DMS153 treated with DMSO at 0.1 percent for 48 hours (cell line): ENCODE data around the gene COG6.

Source experiments
- DNase-seq: peaks from one replicate; lab custom pipeline; 2025; ENCODE audit not compliant: unreplicated experiment; lab: John Stamatoyannopoulos, UW

COG6 gene

GRCh38 chr13:39676315-39676876 is 20.9 kb downstream of the COG6 start:
- DNase-seq, result peak; percentile 53

DNA sequence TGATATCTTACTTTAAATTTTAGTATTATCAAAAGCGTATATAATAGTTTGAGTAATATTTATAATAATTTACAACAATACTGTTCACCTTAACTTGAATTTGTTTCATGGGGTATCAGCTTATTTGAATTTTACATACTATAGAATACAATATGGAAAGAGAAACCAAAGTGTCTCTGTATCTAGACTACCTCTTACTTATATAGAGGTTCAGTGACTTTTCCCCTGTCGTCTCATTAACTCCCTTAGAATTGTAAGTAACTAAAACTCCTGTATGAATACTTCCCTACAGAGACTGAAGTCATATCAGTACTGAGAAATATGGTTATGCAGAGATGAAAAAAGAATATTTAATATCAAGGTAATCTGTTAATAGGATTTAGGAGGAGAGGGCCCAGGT is 26.8 kb downstream of the COG6 start:
- DNase-seq, result no peak

- no peak for DNase-seq
Observed at GRCh38 chr13:39682788-39683187, 27.3 kb downstream of the COG6 start.

DNA sequence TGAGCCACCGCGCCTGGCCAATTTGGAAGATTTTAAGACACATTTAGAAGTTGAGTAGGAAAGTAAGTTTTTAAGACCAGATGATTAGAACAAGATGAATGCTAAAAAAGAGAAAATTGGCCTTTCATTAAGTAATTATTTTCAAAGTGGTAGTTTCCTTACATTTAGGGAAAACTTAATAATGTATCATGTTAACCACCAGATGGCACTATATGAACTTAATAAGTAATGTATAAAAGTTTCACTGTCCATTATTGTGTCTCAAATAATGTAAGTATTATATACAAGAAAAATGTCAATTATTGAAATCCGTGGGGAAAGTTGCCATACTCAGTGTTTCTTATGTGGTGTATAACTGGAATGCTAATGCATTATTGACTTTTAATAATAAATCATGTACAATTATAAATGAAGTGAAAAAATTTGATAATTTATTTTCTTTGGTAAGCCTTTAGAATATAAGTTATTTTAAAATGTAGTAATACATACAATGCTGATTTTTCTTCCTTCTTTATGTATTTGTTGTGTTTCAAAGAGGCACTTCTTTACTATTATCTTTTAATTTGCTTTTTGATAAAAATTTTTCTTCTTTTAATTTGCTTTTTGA is 29.2 kb downstream of the COG6 start:
- peak; percentile 12 for DNase-seq

DNA sequence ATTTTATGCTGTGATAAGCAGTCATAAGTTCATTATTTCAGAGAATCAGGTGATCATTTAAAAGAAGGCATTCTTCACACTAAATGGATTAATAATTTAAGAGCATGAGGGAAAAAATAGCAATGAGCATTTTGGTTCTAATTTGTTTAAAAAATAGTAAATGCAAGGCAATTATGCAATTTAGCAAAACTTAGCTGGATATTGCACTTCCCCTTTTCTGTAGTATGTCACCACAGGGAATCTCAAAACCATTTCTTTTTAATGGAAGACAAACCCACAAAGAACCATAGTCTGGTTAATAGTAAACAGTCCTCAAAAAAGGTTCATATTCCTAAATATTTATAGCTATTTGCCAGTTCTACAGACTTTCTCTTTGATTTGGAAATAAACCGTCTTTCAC is 30.2 kb downstream of the COG6 start:
- DNase-seq, result no peak

GRCh38 chr13:39688278-39688677 is 32.8 kb downstream of the COG6 start:
- DNase-seq, result no peak

GRCh38 chr13:39688699-39689405 is 33.4 kb downstream of the COG6 start:
- no peak for DNase-seq

DNA sequence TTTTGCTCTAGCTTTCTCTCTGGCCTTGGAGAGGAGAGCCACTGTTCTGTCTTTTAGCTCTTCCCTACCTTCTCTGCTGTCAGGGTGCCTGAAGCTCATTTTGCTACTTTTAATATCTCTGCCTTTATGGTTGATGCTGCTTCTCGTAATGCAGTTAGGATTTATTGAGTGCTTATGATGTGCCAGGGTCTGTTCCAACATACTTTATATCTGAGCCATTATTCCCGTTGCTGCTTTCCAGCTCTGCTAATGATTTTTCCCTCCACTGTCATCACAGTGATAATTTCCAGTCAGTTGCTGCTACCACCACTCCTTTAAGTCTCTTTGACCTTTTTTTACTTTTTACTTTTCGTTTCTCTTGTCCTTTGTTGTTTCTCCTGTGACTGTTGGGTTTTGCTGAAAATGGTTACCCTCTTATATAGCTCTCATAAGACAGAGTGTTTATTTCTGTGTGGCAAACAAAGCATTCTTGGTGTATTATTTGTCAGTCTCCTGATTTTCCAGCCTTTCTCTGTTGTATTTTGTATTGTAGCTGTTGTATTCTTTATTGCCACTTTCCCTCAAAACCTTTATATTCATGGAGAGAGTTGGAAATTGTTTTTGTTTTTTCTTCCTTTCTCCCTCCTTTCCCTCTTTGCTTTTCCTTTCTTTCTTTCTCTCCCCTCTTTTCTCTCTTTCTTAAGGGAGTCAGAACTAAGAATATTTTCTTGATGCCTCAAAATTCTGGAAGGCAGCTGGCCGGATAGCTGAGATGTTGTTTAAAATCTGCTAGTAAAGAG is 37.4 kb downstream of the COG6 start:
- no peak for DNase-seq

DNA sequence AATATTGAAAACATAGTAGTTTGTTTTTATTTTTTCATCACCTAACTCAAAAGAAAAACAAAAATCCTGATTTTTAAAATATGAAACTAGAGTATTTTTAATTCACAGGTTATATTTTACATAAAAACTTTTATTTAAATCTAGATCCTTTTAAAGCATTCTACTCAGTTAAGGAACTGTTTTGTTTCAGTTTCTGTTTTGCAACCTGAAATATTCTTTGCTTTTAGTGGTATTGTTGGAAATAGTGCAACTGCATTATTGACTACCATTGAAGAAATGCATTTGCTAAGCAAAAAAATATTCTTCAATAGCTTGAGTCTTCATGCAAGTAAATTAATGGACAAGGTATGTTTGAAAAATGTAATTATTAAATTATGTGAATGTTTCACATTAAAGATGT is 43.8 kb downstream of the COG6 start:
- no peak for DNase-seq

DNA sequence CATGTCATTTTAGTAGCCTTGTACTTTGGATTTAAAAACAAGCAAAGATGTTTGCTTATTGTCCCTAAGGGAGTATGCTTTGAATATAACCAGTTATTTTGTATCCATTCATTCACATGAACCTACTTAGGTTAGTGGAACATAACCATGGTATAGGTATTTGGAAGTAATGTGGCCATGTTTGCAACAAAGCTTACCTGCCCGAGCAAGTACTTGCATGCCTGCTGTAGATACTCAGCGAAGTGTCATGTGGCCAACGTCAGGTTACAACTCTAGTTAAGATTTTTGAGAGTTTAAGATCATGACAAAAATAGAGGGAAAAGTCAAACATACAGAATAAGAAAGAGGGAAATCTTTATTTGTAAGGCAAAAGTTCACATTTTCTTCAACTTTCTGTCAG is 57.2 kb downstream of the COG6 start:
- DNase-seq, result no peak

GRCh38 chr13:39729156-39729555 is 73.7 kb downstream of the COG6 start:
- DNase-seq, result no peak

DNA sequence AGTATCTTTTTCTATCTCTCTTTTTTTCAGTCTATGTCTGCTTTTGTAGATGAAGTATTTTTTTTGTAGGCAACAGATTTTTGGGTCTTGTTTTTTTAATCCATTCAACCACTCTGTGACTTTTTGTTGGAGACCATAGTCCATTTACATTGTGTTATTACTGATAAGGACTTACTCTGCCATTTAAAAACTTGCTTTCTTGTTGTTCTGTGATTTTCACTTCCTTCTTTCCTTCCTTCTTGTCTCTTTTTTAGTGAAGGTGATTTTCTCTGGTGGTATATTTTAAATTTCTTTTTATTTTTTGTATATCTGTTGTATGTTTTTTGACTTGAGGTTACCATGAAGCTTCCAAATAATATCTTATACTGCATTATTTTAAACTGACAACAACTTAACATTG is 79.5 kb downstream of the COG6 start:
- no peak for DNase-seq

- DNase-seq, result no peak
Observed at GRCh38 chr13:39737047-39737446, 81.6 kb downstream of the COG6 start.

DNA sequence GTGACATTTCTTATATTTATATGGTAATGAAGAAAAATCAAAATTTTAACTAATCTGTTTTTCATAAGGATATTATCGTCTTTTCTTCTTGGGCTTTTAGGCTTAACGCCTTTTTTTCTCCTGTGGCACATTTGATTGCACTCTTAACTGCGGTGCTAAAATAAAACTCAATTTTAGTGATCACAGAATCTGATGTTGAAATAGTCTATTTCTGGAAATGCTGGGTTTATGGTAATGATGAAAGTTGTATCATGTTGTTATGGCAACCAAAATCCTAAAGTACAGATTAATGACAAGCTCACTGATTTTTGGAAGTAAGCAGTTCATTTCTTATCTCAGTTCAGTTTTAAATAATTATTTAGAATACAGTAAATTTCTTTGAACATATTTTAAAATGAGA is 85.3 kb downstream of the COG6 start:
- no peak for DNase-seq

GRCh38 chr13:39748961-39749360 is 93.5 kb downstream of the COG6 start:
- DNase-seq, result no peak

DNA sequence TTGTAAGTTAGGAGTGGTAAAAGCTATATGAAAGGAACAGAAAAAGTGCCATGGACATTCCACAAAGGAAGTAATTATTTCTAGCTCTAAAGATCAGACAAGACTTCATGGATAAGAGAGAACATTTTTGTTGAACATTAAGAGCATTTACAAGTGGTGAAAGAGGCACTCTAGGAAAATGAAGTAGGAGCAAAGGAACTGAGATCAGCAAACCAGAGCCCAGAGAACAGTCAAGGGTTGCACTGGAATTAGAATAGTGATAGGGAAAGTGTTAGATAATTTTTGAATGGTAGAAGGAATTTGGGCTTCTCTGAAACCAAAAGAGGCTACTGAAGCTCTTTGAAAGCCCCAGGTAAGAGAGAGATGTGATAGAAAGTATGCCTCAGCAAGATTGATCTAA is 94.1 kb downstream of the COG6 start:
- no peak for DNase-seq

GRCh38 chr13:39751805-39752204 is 96.3 kb downstream of the COG6 start:
- DNase-seq, result no peak

DNA sequence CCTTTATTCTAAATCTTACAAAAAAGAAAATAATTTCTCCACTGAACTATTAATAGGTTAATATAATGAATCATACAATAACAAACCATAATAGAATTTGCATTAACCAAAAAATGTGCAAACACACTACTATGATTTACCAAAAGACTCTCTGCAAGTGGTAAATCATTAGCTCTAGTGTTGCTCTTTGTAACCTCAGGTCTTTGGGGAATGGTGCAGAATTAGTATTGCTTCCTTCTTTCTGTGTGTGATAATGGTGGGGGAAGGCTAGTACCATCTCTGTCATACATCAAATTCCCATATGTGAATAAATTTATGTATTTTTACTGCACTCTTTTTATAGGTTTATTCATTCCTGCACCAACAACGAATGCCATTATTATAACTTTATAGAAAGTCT is 105.1 kb downstream of the COG6 start:
- no peak for DNase-seq

GRCh38 chr13:39765801-39766463 is 110.5 kb downstream of the COG6 start:
- peak; percentile 56 for DNase-seq

GRCh38 chr13:39766464-39767158 is 111.1 kb downstream of the COG6 start:
- DNase-seq, result no peak
